RWPE1 (cell line): ENCODE data around the gene OR1L8.

Experiments used
- CTCF ChIA-PET: fragments of 350-600 bp; sonication (Branson Sonifier 250); formaldehyde crosslinking; extraction: SDS; loops from one replicate; lab custom pipeline; 2021; lab: Yijun Ruan, JAX
- POLR2A ChIA-PET: fragments of 400-600 bp; formaldehyde crosslinking; extraction: SDS; loops from one replicate; lab custom pipeline; 2020; ENCODE audit warnings: antibody characterized with exemption; ENCODE audit not compliant: low non-redundant PET; lab: Yijun Ruan, JAX
- DNase-seq: peaks from one replicate; pipeline ENCODE4 v3.0.0; 2012; ENCODE audit warnings: low spot score
- H3K27ac ChIP-seq: fragments of 450-650 bp; 2 replicates; pipeline ENCODE4 v1.5.1; 2017
- CTCF ChIP-seq: fragments of 450-650 bp; conservative IDR thresholded peaks from 2 replicates; pipeline ENCODE4 v1.5.1; 2017; ENCODE audit warnings: low read depth, mild to moderate bottlenecking

OR1L8 gene

DNA sequence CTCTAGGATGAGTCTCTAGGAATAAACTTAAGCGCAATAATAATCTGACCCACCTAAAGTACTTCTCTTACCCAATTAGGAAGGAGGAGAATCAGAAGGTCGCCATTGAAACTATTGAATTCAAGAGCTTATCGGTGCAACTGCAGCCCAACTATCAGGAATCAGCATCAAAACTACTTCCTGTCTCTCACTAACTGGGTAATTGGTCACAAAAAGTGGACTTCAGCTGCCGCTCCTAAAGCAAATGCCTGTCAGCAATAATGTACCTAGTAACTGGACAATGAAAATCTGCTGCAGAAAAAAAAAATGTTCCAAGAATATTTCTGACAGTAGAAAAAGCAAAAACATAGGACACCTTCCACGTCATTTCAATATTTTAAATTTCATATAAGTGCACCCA is 3.3 kb downstream of the OR1L8 start:
- ChIA-PET POLR2A (no interaction called here), CTCF (no interaction called here)
- H3K27ac ChIP-seq = no peak overlapping the region
- no peak for DNase-seq
- TF ChIP-seq CTCF = no peak

DNA sequence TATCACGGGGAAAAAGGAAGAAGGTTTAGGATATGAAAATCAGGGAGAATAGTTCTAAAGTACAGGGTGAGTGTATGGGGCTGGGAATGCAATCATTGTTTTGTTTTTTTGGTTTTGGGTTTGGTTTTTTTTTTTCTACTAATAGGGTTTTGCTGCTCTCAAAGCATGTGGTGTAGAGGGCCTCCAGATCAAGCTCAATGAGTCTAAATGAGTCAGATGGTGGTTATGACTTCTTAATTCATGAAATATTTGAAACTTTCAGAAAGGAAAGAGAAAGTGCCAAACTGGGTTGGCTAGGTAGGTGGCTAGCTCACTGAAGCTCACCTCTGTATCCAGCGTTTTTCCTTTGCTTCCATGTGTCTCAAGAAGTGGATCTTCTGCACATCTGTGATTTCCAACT is 10.7 kb downstream of the OR1L8 start:
- DNase-seq = no peak
- ChIA-PET POLR2A (no interaction called here), CTCF (interaction anchor here (1.0 kb wide), 1 partner anchor 74 kb away, joined by 3 read pairs; no protein-coding TSS in a partner anchor)
- H3K27ac ChIP-seq = no peak overlapping the region
- TF ChIP-seq CTCF = no peak

- H3K27ac ChIP-seq = no peak overlapping the region
- ChIA-PET CTCF (no interaction called here), POLR2A (no interaction called here)
- TF ChIP-seq CTCF = no peak
- no peak for DNase-seq
Measured at GRCh38 chr9:122567901-122568300, 15.3 kb downstream of the OR1L8 start.

DNA sequence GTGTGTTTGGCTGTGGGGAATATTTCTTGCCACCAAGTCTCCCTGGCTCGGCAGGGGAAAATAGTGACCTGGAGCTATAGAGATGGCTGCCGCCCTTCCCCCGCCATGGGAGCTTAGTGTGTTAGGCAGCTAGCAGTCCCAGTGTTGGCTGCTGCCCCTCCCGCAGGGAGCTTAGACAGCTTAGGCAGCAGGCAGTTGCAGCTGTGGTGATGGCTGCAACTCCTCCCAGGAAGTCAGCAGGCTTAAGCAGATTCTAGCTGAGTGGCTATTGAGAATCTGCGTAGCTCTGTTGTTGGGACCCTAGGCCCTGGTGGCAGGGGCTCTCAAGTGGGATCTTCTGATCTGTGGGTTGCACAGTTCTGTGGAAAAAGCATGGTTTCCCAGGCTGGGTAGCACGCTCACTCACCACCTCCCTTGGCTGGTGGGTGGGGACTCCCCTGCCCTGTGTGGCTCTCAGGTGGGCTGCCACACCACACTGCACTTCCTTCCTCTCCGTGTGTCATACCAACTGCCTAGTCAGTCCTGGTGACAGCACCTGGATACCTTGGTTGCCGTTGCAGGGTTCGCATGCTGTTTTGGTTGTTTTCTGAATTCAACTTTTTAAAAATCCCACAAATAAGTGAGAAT is 20.9 kb downstream of the OR1L8 start:
- no peak for DNase-seq
- no peak overlapping the region for H3K27ac ChIP-seq
- TF ChIP-seq CTCF = no peak
- CTCF ChIA-PET = no interaction called here
- POLR2A ChIA-PET = no interaction called here

DNA sequence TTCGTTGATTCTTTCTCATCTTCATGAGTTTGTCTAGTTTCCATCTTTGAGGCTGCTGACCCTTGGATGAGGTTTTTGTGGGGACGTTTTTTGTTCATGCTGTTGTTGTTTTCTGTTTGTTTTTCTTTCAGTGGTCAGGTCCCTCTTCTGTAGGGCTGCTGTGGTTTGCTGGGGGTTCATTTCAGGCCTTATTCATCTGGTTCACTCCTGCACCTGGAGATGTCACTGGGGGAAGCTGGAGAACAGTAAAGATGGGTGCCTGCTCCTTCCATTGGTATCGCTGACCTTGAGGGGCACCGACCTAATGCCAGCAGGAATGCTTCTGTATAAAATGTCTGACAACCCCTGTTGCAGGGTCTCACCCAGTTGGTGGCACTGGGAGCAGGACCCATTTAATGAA is 21.7 kb downstream of the OR1L8 start:
- TF ChIP-seq CTCF = no peak
- H3K27ac ChIP-seq = no peak overlapping the region
- POLR2A ChIA-PET = no interaction called here
- DNase-seq = no peak
- CTCF ChIA-PET = interaction anchor here (0.6 kb wide), 1 partner anchor 146 kb away, joined by 3 read pairs; no protein-coding TSS in a partner anchor

GRCh38 chr9:122552812-122553211 is 30.4 kb downstream of the OR1L8 start, which contains the start of gene OR1N2:
Gene OR1N2 (plus strand): TSS chr9:122553112. CDS start chr9:122553212, 100 bp downstream.
- no peak for DNase-seq
- no peak within 1 kb of the TSS for H3K27ac ChIP-seq
- POLR2A ChIA-PET = no interaction called here
- no peak for TF ChIP-seq CTCF
- CTCF ChIA-PET = no interaction called here
